ENCODE measurements around the gene VGLL4.

VGLL4 gene

GRCh38 chr3:11625376-11626083 lies 18.2 kb downstream of the VGLL4 start:
- DNase-seq, result no peak

GRCh38 chr3:11624704-11625375 lies 18.9 kb downstream of the VGLL4 start:
- DNase-seq, result no peak

GRCh38 chr3:11624161-11624560 lies 19.6 kb downstream of the VGLL4 start:
- DNase-seq, result no peak

- no peak for DNase-seq
Observed at GRCh38 chr3:11622586-11623550, 20.8 kb downstream of the VGLL4 start.

- DNase-seq, result no peak
Observed at GRCh38 chr3:11621077-11621476, 22.6 kb downstream of the VGLL4 start.

- DNase-seq, result no peak
Observed at GRCh38 chr3:11619946-11620652, 23.6 kb downstream of the VGLL4 start.

- no peak for DNase-seq
Observed at GRCh38 chr3:11619461-11619860, 24.3 kb downstream of the VGLL4 start.

- DNase-seq, result no peak
Observed at GRCh38 chr3:11618904-11619303, 24.8 kb downstream of the VGLL4 start.

GRCh38 chr3:11616551-11616950 lies 27.2 kb downstream of the VGLL4 start:
- DNase-seq, result no peak

GRCh38 chr3:11613851-11614487 lies 29.7 kb downstream of the VGLL4 start:
- no peak for DNase-seq

- DNase-seq, result no peak
Observed at GRCh38 chr3:11613319-11613718, 30.4 kb downstream of the VGLL4 start.

- no peak for DNase-seq
Observed at GRCh38 chr3:11612515-11613188, 31.1 kb downstream of the VGLL4 start.

- DNase-seq, result no peak
Observed at GRCh38 chr3:11611341-11611799, 32.3 kb downstream of the VGLL4 start.

- DNase-seq, result no peak
Observed at GRCh38 chr3:11610700-11611275, 32.9 kb downstream of the VGLL4 start.

GRCh38 chr3:11610044-11610671 lies 33.6 kb downstream of the VGLL4 start:
- DNase-seq, result no peak

- no peak for DNase-seq
Observed at GRCh38 chr3:11609481-11609880, 34.2 kb downstream of the VGLL4 start.

GRCh38 chr3:11607816-11608215 lies 35.9 kb downstream of the VGLL4 start:
- no peak for DNase-seq

GRCh38 chr3:11606865-11607440 lies 36.8 kb downstream of the VGLL4 start:
- DNase-seq, result no peak

- DNase-seq, result no peak
Observed at GRCh38 chr3:11606090-11606784, 37.5 kb downstream of the VGLL4 start.

- DNase-seq, result no peak
Observed at GRCh38 chr3:11605398-11605797, 38.3 kb downstream of the VGLL4 start.
